GM21381 (cell line): ENCODE data around the gene YRDC.

Experiments used
- ATAC-seq: cut with Tn5 transposase; IDR thresholded peaks from one replicate; pipeline ENCODE4 v1.9.1; 2021; ENCODE audit warnings: mild to moderate bottlenecking, moderate library complexity; ENCODE audit not compliant: unreplicated experiment

Gene YRDC, protein sequence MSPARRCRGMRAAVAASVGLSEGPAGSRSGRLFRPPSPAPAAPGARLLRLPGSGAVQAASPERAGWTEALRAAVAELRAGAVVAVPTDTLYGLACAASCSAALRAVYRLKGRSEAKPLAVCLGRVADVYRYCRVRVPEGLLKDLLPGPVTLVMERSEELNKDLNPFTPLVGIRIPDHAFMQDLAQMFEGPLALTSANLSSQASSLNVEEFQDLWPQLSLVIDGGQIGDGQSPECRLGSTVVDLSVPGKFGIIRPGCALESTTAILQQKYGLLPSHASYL

DNA sequence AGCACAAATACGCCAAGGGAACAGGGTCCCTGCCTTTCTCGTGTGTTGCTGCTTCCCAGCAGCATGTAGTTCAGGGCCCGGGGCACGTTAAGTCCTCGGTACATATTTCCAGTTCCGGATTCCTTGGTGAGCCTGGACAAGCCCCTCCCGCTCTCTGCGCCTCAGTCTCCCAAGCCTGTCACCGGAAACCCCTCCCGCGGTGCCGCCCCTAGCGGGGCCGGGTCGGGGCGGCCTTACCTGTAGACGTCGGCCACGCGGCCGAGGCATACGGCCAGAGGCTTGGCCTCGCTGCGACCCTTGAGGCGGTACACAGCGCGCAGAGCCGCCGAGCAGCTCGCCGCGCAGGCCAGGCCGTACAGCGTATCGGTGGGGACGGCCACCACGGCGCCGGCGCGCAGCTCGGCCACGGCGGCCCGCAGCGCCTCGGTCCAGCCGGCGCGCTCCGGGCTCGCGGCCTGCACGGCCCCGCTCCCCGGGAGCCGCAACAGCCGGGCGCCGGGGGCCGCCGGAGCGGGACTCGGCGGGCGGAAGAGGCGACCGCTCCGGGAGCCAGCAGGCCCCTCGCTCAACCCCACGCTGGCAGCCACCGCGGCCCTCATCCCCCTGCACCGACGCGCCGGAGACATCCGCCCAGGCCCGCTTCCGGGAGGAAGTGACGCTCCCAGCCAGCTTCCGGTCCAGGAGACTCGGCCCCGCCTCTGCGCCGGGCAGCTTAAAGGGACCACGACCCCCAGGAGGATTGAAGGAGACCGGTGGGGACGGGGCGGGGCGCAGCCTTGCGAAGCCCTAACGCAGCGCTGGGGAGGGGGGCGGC, at the start of gene YRDC, which contains the start of gene C1orf122:
YRDC (minus strand) TSS at position 654 of the 814 bp plus-strand sequence; CDS start at position 626, 28 bp downstream.
C1orf122 (plus strand) TSS at position 236 of the 814 bp plus-strand sequence. CDS start 615 bp downstream, outside the sequence.
- ATAC-seq = peak; percentile 90

DNA sequence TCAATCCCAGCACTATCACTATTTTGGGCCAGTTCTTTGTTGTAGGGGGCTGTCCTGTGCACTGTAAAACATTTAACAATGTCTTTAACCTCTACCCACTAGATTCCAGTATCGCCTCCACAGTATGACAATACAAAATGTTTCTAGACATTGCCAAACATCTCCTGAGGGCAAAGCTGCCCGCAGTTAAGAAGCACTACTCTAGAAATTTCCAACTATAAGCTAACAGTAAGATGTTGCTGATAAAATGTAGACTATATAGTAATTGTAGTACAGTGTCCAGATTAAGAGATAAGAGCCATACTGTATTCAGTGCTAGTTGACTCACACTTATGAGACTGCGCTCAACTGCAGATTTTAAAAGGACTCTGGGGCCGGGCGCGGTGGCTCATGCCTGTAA, 46.4 kb upstream of the YRDC start:
- ATAC-seq = no peak

DNA sequence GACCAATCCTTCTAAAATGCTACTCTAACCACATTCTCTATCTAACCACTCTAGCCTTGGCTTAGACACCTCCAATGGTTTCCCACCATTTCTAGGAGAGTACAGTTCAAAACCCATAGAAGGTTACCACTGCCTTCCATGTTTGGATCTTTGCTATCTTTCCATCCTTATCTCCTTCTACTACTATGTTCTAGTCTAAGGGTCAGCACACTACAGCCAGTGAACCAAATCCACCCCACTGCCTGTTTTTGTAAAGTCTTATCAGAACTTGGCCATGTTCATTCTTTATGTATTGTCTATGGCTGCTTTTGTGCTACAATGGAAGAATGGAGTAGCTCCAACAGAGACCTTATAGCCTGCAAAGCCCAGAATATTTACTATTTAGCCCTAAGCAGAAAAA, 45.1 kb upstream of the YRDC start:
- no peak for ATAC-seq

DNA sequence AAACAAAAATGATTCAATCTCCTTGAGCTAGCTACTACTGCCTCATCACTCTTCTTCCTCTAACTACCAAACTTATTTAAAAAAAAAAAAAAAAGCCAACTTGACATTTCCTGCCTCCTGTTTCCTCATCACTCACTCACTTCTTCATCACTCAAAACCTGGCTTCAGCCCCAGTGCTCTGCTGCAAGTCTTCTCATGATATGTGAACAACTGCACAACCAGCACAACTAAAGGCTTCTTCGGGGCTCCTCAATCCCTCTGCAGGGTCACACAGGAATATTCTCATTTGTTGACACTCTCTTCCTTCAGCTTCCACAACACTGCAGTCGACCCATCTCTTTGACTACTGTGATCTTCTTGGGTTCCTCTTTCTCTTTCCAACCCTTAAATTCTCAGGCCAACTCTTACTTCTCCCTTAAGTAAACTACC, 43.8 kb upstream of the YRDC start:
- no peak for ATAC-seq

DNA sequence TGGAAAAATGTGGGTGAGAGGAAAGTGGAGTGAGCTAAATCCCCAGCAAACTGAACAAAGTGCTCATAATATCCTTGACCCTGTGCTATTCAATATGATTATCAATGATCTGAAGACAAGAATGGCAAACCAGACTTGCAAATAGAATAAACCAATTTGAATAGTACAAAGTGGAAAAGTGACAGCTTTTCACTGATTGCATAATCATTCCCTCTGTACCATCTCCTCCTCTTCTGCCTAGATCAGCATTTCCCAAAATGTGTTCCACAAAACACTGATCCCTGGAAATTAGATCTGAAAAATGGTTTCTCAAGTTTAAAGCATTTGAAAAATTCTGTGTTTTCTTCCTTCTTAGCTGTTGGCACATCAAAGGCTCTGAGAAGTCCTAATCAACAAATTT, 43.3 kb upstream of the YRDC start:
- ATAC-seq = no peak

DNA sequence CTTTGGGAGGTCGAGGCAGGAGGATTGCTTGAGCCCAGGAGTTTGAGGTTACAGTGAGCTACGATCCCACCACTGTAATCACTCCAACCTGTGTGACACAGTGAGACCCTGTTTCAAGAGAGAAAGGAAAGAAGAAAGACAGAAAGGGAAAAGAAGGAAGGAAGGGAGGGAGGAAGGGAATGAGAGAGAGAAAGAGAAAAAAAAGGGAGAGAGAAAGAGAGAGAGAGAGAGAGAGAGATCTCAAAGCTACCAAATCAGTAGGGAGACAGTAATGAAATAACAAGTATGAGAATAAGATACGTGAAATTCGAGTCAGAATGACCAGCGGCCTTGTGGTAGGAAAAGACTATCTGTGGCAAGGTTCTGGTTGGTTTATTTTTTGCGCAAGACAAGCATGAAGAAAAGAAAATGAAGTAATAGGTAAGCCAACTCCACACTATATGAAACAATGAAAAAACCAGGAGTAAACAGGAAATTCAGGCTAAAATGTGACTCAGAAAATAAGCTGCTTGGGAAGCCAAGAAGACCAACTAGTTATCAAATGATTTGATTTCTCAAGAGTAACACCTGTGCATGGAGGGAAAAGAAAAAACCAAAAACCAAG, 42.4 kb upstream of the YRDC start:
- no peak for ATAC-seq

DNA sequence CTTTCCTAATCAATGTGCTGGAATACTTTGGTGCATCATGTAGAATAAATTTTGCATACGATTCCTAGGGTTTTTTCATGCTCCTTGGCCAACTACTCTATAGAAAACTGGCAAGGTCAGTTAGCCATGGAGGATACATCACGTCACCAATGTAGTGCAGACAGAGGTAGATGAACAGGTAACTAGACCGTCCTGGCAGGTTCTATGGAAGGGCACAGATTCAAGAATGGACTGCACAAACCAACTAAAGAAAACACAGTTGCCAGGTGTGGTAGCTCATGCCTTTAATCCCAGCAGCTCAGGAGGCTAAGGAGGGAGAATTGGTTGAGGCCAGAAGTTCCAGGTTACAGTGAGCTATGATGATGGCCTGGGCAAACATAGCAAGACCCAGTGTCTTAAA, 41.5 kb upstream of the YRDC start:
- ATAC-seq = no peak

DNA sequence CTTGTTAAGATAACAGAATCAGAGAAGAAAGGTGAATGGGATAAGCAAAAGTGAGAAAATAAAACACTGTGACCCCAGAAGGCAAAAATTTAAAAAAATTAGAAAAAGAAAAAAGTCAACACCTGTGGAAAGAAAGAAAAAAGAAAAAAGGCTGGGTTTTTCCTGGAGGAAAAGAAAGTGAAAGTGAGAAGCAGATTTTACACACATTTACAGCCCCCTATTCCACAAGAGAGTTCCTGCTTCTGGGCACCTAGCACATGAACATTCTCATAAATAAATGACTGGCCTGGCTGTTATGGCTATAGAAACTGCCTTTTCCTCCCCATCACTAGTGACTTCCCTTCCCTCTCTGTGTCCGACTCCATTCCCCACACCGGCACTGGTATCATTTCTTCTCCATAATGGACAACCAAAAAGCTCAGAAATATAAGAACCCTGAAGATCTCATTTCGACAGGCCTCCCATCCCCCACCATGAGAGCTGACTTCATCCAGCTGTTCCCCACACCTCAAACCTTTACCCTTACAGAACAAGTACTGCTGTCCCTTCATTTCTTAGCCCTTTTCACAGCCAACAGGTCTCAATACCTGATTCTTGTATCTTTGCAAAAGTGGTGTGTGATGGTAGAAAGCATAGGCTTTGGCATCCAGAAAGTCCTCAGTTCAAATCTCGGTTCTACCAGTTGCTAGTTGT, 38.8 kb upstream of the YRDC start:
- no peak for ATAC-seq

DNA sequence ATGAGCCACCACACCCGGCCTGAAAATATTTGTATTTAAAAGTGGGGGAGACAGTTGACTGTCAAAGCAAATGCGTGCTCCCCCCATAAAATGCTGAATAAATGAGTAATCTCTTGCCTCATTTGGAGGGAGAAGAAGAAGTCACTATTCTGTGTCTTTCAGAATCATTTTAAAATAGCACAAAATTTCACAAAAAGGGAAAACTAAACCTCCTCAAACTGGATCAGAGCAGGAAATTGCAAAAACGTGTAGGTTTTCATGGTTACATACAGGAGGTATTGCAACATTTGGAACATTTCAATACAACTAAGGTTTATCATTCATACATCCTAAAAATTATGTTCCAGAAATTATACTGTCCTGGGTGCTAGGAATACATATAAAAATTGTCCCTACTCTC, 37.8 kb upstream of the YRDC start:
- ATAC-seq = no peak

DNA sequence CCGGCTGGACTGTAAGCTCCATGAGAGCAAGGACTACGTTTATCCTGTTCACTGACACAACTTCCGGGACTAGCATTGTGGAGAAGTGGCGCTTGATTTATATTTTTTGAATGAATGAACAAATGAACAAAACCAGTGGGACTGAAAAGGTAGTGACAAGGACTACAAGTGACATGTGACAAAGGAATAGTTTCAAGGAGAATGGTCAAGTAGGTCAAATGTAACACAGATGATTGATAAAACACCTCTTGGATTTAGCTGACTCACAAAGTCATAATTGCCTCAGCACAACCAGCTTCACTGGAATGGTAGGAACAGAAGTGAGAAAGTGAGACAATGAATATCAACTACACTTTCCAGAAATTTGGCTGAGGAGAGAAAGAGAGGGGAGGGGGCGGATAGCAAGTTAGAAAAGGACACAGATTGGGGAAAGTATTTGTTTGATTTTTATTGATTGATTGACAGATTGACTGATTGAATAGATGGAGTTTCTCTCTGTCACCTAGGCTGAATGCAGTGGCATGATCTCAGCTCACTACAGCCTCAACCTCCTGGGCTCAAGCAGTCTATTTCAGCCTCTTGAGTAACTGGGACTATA, 37.1 kb upstream of the YRDC start:
- no peak for ATAC-seq

DNA sequence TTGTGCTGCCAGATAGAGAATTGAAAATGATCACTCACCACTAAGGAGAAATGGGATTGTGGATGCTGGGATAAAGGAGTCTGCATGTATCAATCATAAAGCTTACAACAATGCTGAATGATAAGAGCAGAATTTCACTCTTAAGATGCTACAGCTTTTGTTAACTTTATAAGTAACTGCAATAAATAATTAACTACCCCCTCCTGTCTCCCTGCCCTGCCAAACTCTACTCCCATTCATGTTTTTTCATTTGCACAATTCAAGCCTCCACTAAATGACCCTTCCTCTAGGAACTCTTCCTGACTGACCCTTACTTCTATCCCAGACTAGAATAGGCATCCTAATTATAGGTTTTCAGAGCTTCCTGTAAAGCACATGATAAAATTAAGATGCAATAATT, 36.5 kb upstream of the YRDC start:
- no peak for ATAC-seq

DNA sequence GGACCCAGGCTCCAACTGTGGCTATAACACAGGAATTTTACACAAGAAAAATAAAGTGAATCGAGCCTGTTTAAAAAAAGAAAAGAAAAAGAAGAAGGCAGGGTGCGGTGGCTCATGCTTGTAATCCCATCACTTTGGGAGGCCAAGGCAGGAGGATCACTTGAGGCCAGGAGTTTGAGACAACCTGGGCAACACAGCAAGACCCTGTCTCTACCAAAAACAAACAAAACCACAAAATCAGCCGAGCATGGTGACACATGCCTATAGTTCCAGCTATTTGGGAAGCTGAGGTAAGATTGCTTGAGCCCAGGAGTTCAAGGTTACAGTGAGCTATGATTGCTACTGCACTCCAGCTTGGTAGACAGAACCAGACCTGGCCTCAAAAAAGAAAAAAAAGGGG, 33.6 kb upstream of the YRDC start:
- ATAC-seq = no peak

DNA sequence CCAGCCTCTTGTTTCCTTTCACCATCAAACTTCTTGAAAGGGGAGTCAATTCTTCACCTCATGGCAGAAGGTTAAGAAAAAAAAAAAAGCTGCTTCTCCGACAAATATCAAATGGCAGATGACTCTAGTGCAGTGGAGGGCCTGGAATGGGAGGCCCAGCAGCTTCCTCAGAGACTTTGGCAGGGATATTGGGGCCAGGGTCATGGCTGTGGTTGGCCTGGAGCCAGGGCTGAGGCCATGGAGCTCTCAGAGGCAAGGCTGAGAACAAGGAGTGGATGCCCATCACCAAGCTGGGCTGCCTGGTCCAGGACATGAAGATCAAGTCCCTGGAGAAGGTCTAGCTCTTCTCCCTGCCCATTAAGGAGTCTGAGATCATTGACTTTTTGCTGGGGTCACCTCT, 32.7 kb upstream of the YRDC start:
- ATAC-seq = no peak

DNA sequence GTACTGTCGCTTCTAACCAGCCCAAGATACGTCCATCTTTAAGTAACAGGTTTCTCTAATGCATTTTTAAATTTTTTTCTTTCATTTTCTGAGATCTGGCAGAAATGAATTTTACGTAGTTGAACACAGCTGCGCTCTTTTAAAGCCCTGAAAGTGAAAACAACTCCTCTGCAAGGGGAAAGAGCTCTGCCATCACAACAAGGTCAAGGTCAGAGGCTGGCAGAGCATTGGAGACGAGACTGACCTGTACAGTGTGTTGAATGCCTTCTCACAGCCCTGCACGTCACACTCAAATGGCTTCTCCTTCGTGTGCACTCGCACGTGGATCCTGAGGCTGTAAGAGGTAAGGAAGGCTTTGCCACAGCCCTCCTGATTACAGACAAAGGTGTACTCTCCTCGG, 31.7 kb upstream of the YRDC start:
- no peak for ATAC-seq

DNA sequence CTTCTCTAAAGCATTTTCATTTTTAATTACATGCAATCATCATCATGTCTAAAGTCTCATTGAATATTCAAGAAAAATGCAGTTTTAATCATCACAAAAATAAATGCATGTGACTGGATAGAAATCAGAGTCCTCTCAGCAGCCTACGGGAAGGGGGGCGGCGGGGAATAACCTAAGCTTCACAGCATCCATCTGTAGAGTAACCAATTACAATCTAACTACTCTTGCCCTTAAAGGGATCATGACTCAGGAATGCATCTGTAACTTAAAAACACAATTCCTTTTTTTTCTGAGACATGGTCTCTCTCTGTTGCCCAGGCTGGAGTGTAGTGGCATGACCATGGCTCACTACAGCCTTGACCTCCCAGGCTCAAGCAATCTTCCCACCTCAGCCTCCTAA, 28.8 kb upstream of the YRDC start:
- no peak for ATAC-seq

DNA sequence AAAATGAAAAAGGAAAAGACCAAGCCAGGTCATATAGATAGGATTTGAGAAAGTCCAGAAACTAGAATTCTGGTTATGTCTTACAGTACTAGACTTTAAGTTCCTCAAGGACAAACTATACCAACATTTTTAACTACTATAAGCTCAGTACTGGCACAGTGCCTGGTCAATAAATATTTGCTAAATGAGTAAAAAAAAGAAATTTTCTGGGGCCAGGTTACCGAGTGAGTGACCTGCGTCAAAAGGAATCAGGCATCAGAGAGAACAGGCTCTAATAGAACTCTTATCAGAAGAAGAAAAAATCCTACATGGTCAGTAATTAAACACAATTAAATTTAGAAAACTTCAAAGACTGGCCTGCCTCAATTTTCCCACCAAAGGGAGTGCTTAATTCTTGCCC, 23.8 kb upstream of the YRDC start:
- no peak for ATAC-seq

DNA sequence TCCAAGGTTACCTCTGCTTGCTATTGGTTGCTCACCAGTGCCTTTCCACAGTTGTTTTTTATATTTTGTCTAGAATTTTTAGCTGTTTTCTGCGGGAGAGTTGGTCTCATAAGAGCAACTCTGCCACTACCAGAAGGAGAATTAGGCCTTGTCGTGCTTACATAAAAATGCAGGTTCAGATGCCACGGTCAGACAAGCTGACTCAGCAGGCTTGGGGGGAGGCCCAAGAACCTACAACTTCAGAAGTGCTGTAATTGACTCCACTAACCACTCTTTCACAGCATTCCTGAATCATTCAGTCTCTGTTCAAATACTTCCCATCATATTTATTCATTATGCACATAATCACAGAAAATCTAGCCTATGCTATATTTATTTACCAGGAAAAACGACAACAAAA, 23.1 kb upstream of the YRDC start:
- no peak for ATAC-seq

DNA sequence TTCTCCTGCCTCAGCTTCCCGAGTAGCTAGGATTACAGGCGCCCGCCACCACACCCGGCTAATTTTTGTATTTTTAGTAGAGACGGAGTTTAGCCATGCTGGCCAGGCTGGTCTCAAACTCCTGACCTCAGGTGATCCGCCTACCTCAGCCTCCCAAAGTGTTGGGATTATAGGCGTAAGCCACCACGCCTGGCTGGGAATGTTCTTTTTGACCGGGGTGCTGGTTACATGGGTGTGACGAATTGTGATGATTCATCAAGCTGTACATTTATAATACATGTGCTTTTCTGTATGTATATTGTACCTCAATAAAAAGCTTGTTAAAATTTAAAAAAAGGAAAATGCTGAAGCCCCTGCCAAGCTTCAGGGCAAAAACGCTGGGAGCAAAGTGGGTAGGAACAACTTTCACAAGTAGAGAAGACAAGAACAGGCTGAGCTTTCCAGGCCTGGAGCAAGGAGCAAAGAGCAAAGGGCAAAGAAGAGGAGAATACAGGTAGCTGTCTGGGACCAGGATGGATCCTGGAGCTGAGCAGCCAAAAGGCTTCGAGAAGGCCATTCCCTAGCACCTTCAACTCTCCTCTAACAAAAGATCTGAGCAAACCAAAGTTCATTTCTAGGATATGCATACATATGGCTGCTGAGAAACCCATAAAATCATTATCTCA, 20.5 kb upstream of the YRDC start:
- ATAC-seq = no peak

DNA sequence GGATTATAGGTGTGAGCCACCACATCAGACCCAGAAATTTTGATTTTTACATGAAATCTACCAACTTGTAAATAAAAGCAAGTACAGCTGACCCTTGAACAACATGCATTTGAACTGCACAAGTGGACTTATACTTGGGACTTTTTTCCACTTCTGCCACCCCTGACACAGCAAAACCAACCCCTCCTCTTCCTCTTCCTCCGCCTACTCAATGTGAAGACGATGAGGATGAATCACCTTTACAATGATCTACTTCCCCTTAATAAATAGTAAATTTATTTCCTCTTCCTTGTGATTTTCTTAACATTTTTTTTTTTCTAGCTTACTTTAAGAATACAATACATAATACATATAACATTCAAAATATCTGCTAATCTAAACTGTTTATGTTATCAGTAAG, 17.5 kb upstream of the YRDC start:
- no peak for ATAC-seq

DNA sequence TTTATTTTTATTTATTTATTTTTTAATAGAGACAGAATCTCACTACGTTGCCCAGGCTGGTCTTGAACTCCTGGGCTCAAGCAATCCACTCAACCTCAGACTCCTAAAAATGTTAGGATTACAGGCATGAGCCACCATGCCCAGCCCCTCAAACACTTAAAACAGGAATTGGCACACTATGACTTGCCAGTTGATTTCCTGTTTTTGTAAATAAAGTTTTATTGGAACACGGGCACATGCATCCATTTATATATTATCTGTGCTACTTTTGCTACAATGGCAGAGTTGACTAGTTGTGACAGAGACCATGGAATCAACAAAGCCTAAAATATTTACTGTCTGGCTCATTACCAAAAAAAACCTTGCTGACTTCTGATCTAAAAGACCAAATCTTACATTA, 16.0 kb upstream of the YRDC start:
- ATAC-seq = no peak
